ENCODE data around the gene CENATAC.
"Not testable (repeated sequence)": the region's sequence is repeated elsewhere in the genome, so short reads cannot be mapped to it uniquely, and the experiment has no call there.

Gene CENATAC

GRCh38 chr11:118957968-118958367 lies 40.0 kb upstream of the CENATAC start:
- TF ChIP-seq CTCF (IDR thresholded peaks at IDR 0.05; ENCODE audit: low read depth, low read length): no peak
- in situ Hi-C loops (cut with HindIII; ENCODE audit: low sequenced_read_pairs): no loop called here
- no peak for DNase-seq (ENCODE audit: low read depth, low spot score)
- H3K4me3 ChIP-seq (ENCODE audit: low read depth, low read length): no peak overlapping the region

- in situ Hi-C loops (cut with HindIII; ENCODE audit: low sequenced_read_pairs): no loop called here
- H3K4me3 ChIP-seq (ENCODE audit: low read depth, low read length): no peak overlapping the region
- no peak for DNase-seq (ENCODE audit: low read depth, low spot score)
- no peak for TF ChIP-seq CTCF (IDR thresholded peaks at IDR 0.05; ENCODE audit: low read depth, low read length)
Measured at GRCh38 chr11:118958577-118958976, 39.4 kb upstream of the CENATAC start.

- DNase-seq (ENCODE audit: low read depth, low spot score): no peak
- H3K4me3 ChIP-seq (ENCODE audit: low read depth, low read length): no peak overlapping the region
- TF ChIP-seq CTCF (IDR thresholded peaks at IDR 0.05; ENCODE audit: low read depth, low read length): no peak
- in situ Hi-C loops (cut with HindIII; ENCODE audit: low sequenced_read_pairs): no loop called here
Measured at GRCh38 chr11:118961189-118961588, 36.7 kb upstream of the CENATAC start.

- H3K4me3 ChIP-seq (ENCODE audit: low read depth, low read length): no peak overlapping the region
- in situ Hi-C loops (cut with HindIII; ENCODE audit: low sequenced_read_pairs): no loop called here
- TF ChIP-seq CTCF (IDR thresholded peaks at IDR 0.05; ENCODE audit: low read depth, low read length): no peak
- no peak for DNase-seq (ENCODE audit: low read depth, low spot score)
Measured at GRCh38 chr11:118961591-118961990, 36.3 kb upstream of the CENATAC start.

GRCh38 chr11:118969508-118969907 lies 28.4 kb upstream of the CENATAC start:
- H3K4me3 ChIP-seq (ENCODE audit: low read depth, low read length); in situ Hi-C loops (cut with HindIII; ENCODE audit: low sequenced_read_pairs); DNase-seq (ENCODE audit: low read depth, low spot score): not testable (repeated sequence)

GRCh38 chr11:118971646-118972045 lies 26.3 kb upstream of the CENATAC start, which contains the start of gene FOXR1:
Gene FOXR1 (plus strand): TSS chr11:118971761. CDS start chr11:118971932, 171 bp downstream.
- DNase-seq (ENCODE audit: low read depth, low spot score): no peak
- H3K4me3 ChIP-seq (ENCODE audit: low read depth, low read length): no peak within 1 kb of the TSS
- no peak for TF ChIP-seq CTCF (IDR thresholded peaks at IDR 0.05; ENCODE audit: low read depth, low read length)
- in situ Hi-C loops (cut with HindIII; ENCODE audit: low sequenced_read_pairs): no loop called here

GRCh38 chr11:118973985-118974384 lies 24.0 kb upstream of the CENATAC start:
- no peak for TF ChIP-seq CTCF (IDR thresholded peaks at IDR 0.05; ENCODE audit: low read depth, low read length)
- in situ Hi-C loops (cut with HindIII; ENCODE audit: low sequenced_read_pairs): no loop called here
- no peak for DNase-seq (ENCODE audit: low read depth, low spot score)

More at GRCh38 chr11:118973985-118974384, 24.0 kb upstream of the CENATAC start:
- H3K4me3 ChIP-seq (ENCODE audit: low read depth, low read length): no peak overlapping the region

Measured in astrocyte of the spinal cord (primary cell).